ENCODE data around the gene PIEZO2.

The PIEZO2 gene

GRCh38 chr18:11024928-11025669, 124.3 kb downstream of the PIEZO2 start:
- DNase-seq (ENCODE audit: low read depth) = no peak

GRCh38 chr18:11021477-11021876, 127.9 kb downstream of the PIEZO2 start:
- no peak for DNase-seq (ENCODE audit: low read depth)

- no peak for DNase-seq (ENCODE audit: low read depth)
These were observed 128.4 kb downstream of the PIEZO2 start for GRCh38 chr18:11020877-11021414.

- no peak for DNase-seq (ENCODE audit: low read depth)
These were observed 129.1 kb downstream of the PIEZO2 start for GRCh38 chr18:11020161-11020853.

GRCh38 chr18:11019295-11020105, 129.9 kb downstream of the PIEZO2 start:
- DNase-seq (ENCODE audit: low read depth) = no peak

- no peak for DNase-seq (ENCODE audit: low read depth)
These were observed 139.5 kb downstream of the PIEZO2 start for GRCh38 chr18:11009869-11010268.

- DNase-seq (ENCODE audit: low read depth) = no peak
These were observed 140.2 kb downstream of the PIEZO2 start for GRCh38 chr18:11009147-11009546.

- DNase-seq (ENCODE audit: low read depth) = no peak
These were observed 140.9 kb downstream of the PIEZO2 start for GRCh38 chr18:11008505-11008904.

- peak; percentile 82 for DNase-seq (ENCODE audit: low read depth)
These were observed 143.8 kb downstream of the PIEZO2 start for GRCh38 chr18:11005528-11005927.

- DNase-seq (ENCODE audit: low read depth) = no peak
These were observed 144.4 kb downstream of the PIEZO2 start for GRCh38 chr18:11004951-11005350.

GRCh38 chr18:11004294-11004693, 145.1 kb downstream of the PIEZO2 start:
- peak; percentile 28 for DNase-seq (ENCODE audit: low read depth)

GRCh38 chr18:11002796-11003195, 146.6 kb downstream of the PIEZO2 start:
- DNase-seq (ENCODE audit: low read depth) = no peak

- no peak for DNase-seq (ENCODE audit: low read depth)
These were observed 147.1 kb downstream of the PIEZO2 start for GRCh38 chr18:11002277-11002676.

GRCh38 chr18:11000071-11000470, 149.3 kb downstream of the PIEZO2 start:
- no peak for DNase-seq (ENCODE audit: low read depth)

- no peak for DNase-seq (ENCODE audit: low read depth)
These were observed 151.5 kb downstream of the PIEZO2 start for GRCh38 chr18:10997885-10998284.

- no peak for DNase-seq (ENCODE audit: low read depth)
These were observed 153.8 kb downstream of the PIEZO2 start for GRCh38 chr18:10995550-10995949.

- no peak for DNase-seq (ENCODE audit: low read depth)
These were observed 159.9 kb downstream of the PIEZO2 start for GRCh38 chr18:10989486-10989885.

GRCh38 chr18:10985689-10986088, 163.7 kb downstream of the PIEZO2 start:
- no peak for DNase-seq (ENCODE audit: low read depth)

- no peak for DNase-seq (ENCODE audit: low read depth)
These were observed 170.0 kb downstream of the PIEZO2 start for GRCh38 chr18:10979411-10979810.

- no peak for DNase-seq (ENCODE audit: low read depth)
These were observed 172.3 kb downstream of the PIEZO2 start for GRCh38 chr18:10977042-10977441.

GRCh38 chr18:10973567-10974203, 175.7 kb downstream of the PIEZO2 start:
- DNase-seq (ENCODE audit: low read depth) = peak; percentile 38

GRCh38 chr18:10971717-10972116, 177.7 kb downstream of the PIEZO2 start:
- DNase-seq (ENCODE audit: low read depth) = no peak
